NCI-H128 (cell line): ENCODE results near the gene MAGI2.

Experiments used
- DNase-seq: peaks from one replicate; lab custom pipeline; 2025; ENCODE audit not compliant: unreplicated experiment; lab: John Stamatoyannopoulos, UW

MAGI2 gene

DNA sequence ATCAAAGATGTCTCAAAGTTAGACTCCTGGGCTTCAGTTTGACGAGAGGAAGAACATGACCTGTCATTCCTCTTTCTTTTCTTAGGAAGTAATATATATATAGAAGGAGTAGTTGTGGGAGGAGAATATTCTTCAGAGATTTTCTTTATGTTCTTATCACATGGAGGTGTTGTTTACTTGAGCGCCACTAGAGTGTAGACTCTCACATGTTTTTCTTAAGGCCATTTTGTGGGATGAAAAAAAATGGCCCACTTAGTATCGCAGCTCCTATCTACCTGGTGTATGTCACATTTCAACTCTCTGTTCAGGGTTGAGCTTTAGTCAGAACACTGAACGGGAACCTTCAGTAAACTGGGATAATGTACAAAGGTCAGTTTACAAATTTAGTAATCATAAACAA, 1009.7 kb downstream of the MAGI2 start:
- no peak for DNase-seq

DNA sequence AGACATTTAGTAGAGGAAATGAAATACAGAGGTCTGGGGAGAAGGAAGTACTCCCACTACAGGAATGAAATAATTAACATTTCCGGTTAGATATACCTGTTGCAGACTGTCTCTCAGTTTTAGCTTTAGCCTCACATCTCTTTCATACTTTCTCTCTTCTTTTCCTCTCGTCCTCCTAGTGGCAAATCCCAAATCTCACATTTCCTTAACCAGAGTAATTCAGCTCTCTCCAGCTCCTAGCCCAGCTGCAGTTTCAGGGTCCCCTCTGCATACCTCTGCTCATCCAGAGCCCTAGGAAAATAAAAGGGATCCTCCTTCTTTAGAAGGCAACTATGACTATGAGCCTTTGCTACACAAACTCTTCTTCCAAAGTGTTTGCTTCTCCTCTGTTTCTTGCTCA, 1011.7 kb downstream of the MAGI2 start:
- DNase-seq, result no peak

DNA sequence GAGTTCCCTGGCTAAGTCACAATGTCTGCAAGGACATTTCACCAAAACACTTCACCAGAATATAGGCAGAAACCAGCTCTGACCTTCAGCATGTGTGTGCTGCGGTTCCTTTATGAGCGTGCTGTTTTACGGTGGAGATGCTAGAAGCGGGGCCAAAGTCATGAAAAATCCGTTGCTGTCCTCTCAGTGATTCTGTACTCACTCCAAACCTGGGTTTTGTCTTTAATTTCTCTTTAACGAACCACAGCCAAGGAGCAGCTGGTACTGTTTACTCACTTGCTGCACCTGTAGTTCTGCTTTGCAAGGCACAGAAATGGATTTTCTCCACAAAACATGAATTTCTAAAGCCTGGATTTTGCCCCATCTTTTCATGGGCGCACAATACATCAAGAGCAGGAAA, 1015.0 kb downstream of the MAGI2 start:
- DNase-seq, result no peak

DNA sequence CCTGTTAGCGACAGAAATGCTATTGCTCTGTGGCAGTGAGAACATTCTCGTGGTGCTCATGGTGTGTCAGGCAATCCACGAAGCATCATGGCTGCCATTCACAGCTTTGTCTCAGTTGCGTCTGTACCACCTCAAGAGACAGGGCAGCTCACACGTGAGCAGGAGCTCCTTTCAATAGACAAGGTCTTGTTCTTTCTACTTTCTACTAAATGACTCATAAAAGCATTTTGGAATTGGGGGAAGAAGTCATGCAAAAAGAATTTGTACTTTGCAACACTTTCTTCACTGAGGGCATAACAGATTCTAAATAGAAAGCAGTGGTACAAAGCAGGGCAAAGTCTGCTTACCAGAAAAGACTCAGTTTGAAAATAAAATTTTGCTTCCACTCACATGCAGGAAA, 1016.3 kb downstream of the MAGI2 start:
- DNase-seq, result no peak

DNA sequence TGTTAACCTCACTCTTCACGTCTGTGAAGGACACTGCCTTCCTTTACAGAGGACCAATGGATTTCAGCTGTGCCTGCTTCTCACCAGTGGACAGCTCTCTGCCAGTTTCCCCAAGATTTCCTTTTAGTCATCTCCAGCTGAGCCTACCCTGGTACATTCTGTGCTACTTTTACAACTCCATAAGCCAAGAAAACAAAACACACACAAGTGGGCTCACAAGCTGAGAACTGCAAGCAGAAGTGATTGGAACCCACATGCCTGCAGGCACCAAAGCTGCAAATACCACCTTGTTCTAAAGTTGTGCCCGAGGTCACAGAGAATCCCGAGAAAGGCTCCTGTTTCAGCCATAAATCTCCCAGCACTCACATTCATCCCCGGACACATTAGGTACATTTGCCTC, 1018.1 kb downstream of the MAGI2 start:
- no peak for DNase-seq

DNA sequence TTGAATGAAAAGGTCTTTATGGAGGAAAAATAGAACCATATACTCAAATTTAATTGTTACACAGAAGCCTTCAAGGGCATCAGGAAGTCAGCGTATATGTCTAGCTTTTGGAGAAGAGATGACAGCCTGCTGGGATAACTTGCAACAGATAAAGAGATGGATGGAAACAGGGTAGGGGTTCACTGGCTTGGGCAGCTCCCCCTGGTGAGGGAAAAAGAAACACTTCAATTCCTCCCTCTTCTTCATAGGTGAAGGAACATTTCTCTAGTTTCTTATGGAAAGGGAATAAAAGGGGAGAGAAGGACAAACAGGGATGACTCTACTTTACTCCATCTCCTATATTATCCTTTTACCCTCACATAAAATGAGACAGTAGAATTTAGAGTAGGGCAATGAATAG, 1019.2 kb downstream of the MAGI2 start:
- no peak for DNase-seq

DNA sequence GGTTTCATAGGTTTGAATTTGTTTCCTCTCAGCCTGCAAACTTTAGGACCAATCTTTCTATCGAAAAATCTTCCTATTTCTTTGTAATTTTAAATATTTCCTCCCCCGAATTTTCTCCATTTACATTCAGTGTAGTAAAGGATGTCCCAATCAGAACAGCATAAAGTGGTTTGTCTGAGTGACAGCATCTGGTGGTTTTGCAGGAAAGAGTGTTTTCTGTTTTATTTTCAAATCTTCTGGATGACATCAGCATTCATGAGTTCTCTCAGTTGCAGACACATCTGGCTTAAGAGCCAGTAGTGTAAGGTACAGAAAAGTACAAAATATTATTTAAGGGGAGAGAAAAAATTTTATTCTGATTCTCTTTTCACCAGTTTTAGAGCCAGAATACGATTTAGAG, 1020.0 kb downstream of the MAGI2 start:
- DNase-seq, result no peak

DNA sequence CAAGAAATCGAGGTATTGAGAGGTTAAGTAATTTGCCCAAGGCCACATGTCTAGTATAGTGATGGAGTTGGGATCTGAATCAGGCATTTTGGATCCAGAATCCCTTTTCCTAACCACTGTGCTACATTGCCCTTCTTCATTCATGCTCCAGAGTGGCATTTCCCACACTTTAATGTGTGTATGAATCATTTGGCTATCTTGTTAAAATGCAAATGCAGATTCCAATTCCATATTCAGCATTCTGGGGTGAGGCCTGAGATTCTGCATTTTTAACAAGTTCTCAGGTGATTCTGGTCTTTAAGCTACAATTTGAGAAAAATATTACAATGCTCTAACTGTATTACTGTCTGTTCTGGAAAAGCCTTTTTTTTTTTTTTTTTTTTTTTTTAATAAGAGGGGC, 1023.6 kb downstream of the MAGI2 start:
- DNase-seq, result no peak

DNA sequence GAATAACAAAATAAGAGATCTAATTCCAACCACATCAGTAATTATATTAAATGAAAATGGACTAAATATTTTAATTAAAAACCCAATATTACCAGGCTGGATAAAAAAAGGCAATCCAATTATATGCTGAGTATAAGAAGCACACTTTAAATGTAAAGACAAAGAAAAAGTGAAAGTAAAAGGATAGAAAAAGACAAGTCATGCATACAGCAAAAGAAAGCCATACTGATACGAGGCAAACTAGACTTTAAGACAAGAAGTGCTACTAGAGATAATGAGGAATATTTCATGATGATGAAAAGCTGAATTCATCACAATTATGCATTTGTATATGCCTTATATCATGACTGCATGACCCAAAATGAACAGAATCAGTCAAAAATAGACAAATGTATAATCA, 1026.3 kb downstream of the MAGI2 start:
- no peak for DNase-seq

DNA sequence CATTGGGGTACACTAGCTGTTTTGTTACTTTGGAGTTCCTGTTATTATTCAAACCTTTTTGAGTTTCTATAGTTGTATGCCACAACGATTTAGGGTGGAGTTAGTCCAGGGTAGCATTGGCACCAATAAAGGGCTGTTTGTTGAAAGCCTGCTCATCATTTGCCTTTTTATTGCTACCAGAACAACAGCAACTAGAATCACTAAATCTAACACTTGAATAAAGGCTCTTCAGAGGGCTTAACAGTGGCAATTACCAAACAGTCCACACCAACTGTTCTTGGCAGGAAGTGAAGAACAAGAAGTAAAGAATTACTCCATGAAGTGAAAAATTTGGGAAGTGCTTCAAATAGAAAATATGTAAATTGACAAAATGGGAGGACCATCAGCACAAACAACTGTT, 1033.5 kb downstream of the MAGI2 start:
- DNase-seq, result no peak

DNA sequence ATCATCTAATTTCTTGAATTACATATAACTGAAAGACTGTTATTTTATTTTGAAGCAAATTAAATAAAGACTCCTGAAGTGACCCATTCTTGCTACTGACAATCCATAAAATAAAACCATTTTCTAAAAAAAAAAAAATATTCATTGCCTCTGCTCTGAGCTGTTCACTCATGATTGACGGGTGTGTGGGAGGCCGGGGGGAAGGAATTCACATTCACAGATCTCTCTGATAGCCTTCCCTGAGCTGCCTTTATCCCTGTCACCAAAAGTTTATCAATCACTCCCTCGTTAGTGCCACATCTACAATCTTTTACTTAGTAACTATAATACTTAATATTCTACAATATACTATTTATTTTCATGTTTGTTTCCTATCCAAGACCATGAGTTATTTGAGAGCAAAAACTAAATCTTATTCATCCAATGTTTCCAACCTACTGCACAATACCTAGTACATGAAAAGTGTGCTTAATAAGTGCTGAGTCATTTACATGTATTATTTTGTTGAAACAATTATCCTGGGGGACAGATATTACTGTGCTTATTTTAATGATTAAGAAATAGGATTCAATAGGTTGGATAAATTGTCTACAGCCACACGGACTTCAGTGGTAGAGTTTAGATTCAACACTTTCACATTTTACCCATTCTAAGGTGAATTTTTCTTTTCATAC, 1036.2 kb downstream of the MAGI2 start:
- no peak for DNase-seq

DNA sequence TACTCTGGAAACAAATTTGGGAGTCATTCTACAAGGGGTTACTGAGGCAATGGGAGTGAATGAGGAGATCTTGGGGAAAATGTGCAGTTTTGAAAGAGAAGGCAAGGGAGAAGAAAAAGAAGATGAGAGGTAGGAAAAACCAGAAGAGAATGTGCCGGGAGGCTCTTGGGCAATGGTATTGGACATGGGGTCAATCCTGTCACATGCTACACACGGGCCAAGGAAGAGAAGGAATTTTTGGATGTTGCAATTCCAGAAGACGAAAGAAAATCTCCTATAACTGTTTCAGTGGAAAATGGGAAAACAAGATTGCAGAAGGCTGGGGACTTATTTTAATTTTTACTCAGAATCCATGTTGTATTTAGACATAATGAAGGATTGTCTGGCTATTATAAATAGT, 1039.9 kb downstream of the MAGI2 start:
- DNase-seq, result no peak

DNA sequence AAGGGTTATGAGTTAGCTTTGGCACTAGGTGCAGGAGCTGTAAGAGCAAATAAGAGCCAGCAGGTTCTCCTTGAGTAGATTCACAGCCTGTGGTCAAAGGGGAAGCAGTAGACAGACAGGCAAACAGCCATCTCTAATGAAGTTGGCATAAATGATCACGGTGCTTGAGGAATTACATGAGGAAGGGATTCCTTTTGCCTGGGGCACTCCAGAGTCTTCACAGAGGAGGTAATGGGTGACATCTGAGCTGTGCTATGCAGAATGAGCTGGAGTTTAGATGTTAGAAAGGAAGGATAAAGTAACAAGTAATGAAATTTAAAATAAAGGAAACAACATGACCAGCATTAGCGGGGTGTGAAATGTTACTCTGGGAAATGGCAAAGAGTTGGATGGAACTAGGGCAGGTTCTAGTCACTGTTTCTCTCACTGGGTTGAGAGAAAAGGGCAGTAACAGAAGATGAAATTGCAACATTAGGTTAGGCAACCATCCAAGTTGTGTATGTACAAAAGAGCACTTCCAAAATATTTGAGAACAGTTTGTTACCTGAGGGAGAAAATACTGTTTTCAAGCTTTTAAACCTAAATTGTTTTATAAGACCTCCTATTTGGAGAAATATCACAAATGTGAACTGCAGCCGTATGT, 1041.1 kb downstream of the MAGI2 start:
- no peak for DNase-seq

DNA sequence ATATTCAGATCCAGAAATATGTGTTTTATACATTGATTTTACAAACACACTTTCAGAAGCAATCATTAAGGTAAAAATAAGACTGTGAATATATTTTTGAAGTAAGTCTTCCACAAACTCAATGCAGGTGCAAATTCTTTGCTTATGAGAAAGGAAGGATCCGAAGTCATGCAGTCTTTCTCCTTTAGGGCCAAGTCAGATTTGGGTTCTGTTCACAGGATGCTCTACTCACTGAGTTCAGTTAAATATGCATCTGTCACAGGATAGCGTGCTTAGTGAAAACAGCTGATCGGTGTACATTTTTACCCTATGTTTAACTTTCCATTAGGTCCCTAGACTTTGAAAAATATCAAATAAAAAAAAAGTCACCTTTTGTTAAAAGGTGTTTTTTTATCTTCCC, 1046.4 kb downstream of the MAGI2 start:
- no peak for DNase-seq

DNA sequence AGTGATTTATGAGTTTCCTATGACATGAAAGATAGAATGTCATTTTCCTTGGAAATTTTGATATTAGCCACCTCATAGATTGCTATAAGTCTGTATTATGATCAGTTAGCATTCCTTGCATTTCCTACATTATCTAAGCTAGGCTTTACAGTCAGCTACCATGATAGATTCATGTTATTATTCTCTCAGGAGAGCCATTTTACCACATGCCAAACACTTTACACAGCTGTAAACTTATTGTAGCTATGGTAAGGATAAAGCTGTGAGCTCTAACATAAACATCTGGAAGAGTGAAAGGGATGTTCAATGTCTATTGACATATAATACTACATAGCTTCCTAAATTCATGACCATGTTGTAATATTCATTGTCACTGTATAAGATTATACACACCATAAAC, 1046.9 kb downstream of the MAGI2 start:
- DNase-seq, result no peak

DNA sequence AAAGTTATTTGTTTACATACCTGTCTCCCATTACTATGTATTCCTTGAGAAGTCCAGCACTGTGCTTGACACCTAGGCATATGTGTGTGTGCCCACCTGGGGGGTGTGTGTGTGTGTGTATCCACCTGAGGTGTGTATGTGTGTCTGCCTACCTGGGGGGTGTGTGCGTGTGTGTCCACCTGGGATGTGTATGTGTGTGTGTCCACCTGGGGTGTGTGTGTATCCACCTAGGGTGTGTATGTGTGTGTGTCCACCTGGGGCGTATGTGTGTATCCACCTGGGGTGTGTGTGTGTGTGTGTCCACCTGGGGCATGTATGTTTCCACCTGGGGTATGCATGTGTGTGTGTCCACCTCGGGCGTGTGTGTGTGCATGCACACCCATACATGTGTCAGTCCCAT, 1051.4 kb downstream of the MAGI2 start:
- DNase-seq, result no peak

DNA sequence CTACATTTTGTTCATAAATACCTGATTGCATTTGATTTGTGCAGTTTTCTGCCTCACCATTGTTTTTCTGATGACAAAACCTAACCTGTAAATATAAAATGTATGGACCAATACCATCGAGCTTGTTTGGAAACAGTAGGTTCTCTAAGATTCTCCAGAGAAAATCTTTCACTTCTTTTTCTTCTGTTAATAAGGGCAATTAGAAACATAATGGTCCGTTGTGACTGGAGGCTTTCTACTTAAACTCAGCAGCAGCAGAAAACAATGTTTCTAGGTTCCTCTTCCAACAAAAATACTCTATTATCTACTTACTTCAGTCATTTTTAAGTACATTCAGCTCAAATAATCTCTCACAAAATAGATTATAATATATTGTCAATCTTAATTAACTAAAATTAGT, 1053.4 kb downstream of the MAGI2 start:
- no peak for DNase-seq

DNA sequence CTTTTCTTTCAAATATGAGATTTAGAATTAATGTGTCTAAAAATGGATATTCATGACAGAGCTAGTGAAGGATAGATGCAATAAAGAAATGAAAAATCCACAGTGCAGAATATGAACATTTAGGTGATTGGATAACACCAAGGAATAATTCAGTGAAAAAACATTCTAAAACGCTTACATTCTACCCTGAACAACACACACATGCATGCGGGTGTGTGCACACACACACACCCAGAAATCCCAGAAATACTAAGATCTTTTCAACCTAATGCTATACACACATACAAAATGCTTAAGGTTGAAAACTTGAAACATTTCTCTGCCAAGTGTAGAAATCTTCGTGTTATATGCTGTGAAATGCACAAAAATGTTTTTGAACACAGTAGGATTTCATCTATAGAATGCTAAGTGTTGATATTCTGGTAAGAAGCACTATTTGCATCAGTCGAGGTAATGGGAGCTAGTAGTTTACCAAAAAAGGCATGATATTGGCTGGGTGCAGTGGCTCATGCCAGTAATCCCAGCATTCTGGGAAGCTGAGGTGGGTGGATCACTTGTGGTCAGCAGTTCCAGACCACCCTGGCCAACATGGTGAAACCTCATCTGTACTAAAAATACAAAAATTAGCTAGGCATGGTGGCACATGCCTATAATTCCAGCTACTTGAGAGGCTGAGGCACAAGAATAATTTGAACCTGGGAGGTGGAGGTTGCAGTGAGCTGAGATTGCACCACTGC, 1054.3 kb downstream of the MAGI2 start:
- DNase-seq, result no peak

DNA sequence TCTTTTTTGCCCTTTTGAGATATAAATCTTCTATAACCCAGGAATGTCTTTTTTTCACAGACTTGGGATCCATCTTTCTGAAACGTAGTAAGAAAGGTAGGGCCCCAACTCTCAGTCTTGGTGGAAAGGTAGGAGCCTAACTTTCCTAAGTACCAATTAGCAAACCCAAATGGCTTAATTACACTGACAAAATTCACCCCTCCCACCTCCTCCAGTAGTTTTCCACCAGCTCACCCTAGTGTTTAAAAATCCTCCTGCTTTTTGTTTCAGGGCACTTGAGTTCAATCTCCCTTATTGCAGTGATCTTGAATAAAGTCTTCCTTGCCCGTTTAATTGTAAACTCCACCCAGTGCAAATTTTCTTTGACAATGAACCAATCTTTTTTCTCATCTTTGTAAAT, 1054.9 kb downstream of the MAGI2 start:
- no peak for DNase-seq

DNA sequence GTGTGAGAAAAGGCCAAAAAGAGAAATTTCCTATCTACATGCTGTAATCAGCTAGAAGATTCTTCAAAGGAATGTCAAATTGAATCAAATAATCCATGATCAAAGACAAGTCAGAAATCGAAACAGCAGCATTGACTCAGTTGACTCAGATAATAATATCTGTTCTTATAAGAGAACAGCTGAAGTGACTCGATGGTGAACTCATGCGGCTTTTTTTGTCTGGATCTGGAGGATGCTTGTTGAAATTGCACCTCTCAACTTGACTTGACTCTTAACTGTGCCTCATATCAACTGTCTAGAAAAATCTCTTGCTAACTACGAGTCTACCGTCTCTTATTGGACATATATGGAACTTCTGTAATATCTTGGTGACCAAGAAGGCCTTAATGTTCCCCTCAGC, 1055.4 kb downstream of the MAGI2 start:
- no peak for DNase-seq

DNA sequence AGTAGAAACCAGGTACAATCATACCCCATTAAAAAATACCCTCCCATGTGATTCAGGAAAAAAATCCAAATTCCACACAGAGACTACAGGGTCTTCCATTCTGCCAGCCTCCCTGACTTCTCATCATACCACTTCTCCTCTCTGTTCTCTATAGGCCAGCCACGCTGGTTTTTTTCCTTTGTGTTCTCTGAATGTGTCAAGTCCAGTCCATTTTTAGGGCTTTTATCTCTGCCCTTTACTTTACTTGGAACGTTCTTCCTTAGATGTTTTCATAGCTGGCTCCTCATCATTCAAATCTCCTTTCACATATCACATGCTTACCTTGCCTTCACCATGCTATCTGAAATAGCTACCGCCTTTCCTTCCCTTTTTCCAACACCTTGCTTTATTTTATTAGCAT, 1057.3 kb downstream of the MAGI2 start:
- DNase-seq, result no peak

DNA sequence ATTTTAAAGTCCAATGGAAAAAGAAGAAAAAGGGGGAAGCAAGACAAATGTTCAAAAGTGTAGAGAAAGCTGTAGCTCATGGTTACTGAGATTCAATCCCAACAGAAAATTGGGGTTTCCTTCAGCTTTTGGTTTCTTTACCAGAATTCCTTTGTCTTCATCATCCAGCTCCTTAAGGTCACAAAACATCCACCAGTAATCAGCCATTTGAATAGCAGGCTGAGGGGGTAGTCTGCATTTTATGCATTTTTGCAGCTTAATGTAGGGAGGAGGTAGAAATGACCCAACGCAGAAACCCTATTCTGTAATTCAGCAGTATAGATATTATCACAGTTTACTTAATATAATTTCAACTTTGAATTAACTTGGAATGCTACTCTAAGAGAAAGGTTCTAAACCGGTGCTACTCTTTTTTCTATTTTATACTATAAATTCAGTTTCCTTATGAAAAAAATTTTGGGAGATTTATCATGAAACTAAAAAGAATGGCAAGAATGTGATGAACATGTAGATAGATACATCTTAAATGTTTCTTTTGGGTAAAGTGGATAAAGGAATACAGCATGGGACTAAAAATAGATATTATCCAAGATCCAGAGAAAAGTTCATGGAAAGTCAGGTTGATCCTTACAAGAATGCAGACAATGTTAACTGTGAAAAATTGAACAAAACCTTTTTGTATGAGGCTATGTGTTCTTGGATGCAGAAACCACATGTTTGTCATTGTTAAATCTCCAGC, 1058.0 kb downstream of the MAGI2 start:
- DNase-seq, result no peak
